ENCODE measurements around the gene FZD4. TPM values are rescaled to one million over a fixed set of nuclear protein-coding genes. Genes with fewer than 3 reads are reported as not detected.

FZD4 gene
- total RNA-seq, 1 donor from 2014 or later, result 124 TPM

GRCh38 chr11:86912238-86912637, 43.0 kb downstream of the FZD4 start:
- H3K9me3 ChIP-seq, result peaks cover 0 to 4% of the 10 kb centered on the region in 2 donors
- H3K4me1 ChIP-seq, result peaks cover 2 to 26% of the 10 kb centered on the region in 2 donors
- TF ChIP-seq, protein P1, sequence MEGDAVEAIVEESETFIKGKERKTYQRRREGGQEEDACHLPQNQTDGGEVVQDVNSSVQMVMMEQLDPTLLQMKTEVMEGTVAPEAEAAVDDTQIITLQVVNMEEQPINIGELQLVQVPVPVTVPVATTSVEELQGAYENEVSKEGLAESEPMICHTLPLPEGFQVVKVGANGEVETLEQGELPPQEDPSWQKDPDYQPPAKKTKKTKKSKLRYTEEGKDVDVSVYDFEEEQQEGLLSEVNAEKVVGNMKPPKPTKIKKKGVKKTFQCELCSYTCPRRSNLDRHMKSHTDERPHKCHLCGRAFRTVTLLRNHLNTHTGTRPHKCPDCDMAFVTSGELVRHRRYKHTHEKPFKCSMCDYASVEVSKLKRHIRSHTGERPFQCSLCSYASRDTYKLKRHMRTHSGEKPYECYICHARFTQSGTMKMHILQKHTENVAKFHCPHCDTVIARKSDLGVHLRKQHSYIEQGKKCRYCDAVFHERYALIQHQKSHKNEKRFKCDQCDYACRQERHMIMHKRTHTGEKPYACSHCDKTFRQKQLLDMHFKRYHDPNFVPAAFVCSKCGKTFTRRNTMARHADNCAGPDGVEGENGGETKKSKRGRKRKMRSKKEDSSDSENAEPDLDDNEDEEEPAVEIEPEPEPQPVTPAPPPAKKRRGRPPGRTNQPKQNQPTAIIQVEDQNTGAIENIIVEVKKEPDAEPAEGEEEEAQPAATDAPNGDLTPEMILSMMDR (IDR thresholded peaks at IDR 0.05), result no peak
- no peaks in the 10 kb centered on the region for H3K27me3 ChIP-seq
- DNase-seq (ENCODE audit: low spot score in 2 of 2), result no peak
- H3K4me3 ChIP-seq, result no peak overlapping the region
- no peaks in the 10 kb centered on the region for H3K36me3 ChIP-seq
- no peak overlapping the region for H3K27ac ChIP-seq
- intact Hi-C loops (cut with DNase I), result no loop called here

DNA sequence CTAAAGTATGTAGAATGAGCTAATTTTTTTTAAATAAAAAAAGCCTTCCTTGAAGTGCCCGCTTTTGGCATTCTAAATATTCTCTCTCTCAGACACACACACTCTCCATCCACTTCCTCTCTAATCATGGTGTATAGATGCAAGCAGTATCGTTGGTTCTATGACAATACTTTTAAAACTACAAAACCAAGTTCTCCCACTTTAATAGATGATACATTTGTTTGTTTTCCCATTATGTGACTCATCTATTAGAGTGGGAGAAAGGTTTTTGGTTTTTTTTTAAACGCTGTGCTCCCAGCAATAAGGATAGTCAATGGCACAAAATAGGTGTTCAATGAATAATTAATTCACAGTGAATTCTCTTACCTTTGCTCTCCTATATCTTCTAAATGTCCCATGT, 44.6 kb downstream of the FZD4 start:
- Histone ChIP-seq H3K36me3 (no peaks in the 10 kb centered on the region), H3K27ac (no peak overlapping the region), H3K4me1 (peaks cover 0 to 13% of the 10 kb centered on the region in 2 donors), H3K27me3 (no peaks in the 10 kb centered on the region), H3K4me3 (no peak overlapping the region), H3K9me3 (peaks cover 0 to 4% of the 10 kb centered on the region in 2 donors)
- no peak for DNase-seq (ENCODE audit: low spot score in 2 of 2)
- TF ChIP-seq, protein P1 (IDR thresholded peaks at IDR 0.05), result no peak
- intact Hi-C loops (cut with DNase I), result no loop called here

GRCh38 chr11:86906198-86906597, 49.0 kb downstream of the FZD4 start:
- Histone ChIP-seq H3K27ac (no peak overlapping the region), H3K9me3 (no peaks in the 10 kb centered on the region), H3K4me3 (no peak overlapping the region), H3K27me3 (no peaks in the 10 kb centered on the region), H3K4me1 (no peaks in the 10 kb centered on the region), H3K36me3 (no peaks in the 10 kb centered on the region)
- TF ChIP-seq, protein P1 (IDR thresholded peaks at IDR 0.05), result no peak
- no peak for DNase-seq (ENCODE audit: low spot score in 2 of 2)
- intact Hi-C loops (cut with DNase I), result no loop called here

DNA sequence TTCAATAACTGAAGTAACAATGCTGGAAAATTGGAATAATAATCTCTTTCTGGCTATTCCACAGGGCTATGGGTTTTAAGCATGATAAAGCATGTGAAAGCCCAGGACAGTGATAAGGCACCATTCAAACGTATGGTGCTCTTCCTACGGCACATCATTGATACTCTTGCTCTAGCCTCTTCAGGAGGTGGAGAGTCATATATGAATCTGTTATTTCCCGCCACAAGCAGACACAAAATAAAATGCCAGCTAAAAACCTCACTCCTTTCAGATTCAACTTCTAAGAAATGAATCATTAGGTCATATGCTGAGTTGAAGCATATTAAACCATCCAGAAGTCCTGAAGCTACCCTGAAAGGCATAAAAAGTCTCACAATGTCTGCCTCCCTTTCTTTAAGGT, 49.9 kb downstream of the FZD4 start:
- intact Hi-C loops (cut with DNase I), result no loop called here
- Histone ChIP-seq H3K9me3 (no peaks in the 10 kb centered on the region), H3K36me3 (no peaks in the 10 kb centered on the region), H3K4me1 (no peaks in the 10 kb centered on the region), H3K27me3 (no peaks in the 10 kb centered on the region), H3K27ac (no peak overlapping the region), H3K4me3 (no peak overlapping the region)
- TF ChIP-seq, protein P1 (IDR thresholded peaks at IDR 0.05), result no peak
- DNase-seq (ENCODE audit: low spot score in 2 of 2), result no peak

DNA sequence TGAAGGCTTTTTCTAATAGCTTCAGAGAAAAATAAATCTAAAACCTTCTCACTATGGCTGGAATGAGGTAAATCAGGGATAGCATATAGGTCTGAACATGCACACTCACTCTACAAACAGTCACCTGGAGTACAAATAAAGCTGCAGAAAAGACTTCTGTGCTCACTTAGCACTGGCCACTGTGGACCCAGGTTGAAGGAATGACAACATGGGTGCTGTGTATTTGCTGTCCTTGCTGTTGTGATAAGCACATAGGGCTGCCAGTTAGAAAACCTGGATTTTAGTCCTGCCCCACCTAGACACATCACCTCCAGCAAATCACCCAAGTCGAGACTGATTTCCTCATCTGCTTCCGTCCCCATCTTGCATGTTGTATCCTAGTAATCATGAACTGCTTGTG, 51.2 kb downstream of the FZD4 start:
- DNase-seq (ENCODE audit: low spot score in 2 of 2), result no peak
- TF ChIP-seq, protein P1 (IDR thresholded peaks at IDR 0.05), result no peak
- Histone ChIP-seq H3K27ac (no peak overlapping the region), H3K27me3 (no peaks in the 10 kb centered on the region), H3K4me3 (no peak overlapping the region), H3K9me3 (no peaks in the 10 kb centered on the region), H3K4me1 (no peaks in the 10 kb centered on the region), H3K36me3 (no peaks in the 10 kb centered on the region)
- intact Hi-C loops (cut with DNase I), result no loop called here

DNA sequence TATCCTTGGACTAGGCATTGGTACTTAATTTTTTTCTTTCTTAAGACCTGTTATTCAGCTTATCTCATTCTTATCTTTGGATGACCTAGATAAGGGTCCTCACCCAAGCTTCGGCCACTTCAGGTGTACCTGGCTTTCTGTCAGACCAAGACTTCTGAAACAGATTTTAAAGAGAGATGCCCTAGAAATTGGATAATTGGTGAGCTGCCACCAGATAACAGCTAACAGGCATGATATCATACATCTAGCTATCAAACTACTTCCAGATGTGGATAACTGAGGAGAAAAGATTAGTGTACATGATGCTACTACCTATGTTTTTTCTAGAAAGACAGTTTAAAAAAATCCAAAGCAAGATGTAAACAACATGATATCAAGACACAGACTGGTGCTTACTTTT, 52.9 kb downstream of the FZD4 start:
- intact Hi-C loops (cut with DNase I), result no loop called here
- TF ChIP-seq, protein P1 (IDR thresholded peaks at IDR 0.05), result no peak
- no peaks in the 10 kb centered on the region for H3K9me3 ChIP-seq
- no peaks in the 10 kb centered on the region for H3K4me1 ChIP-seq
- no peak overlapping the region for H3K27ac ChIP-seq
- no peak for DNase-seq (ENCODE audit: low spot score in 2 of 2)
- no peaks in the 10 kb centered on the region for H3K36me3 ChIP-seq
- no peak overlapping the region for H3K4me3 ChIP-seq
- H3K27me3 ChIP-seq, result no peaks in the 10 kb centered on the region

All from ascending aorta (tissue), 2 donors.